IPS-11a (cell line): Measurements from ENCODE around the gene C22orf23.
"Not testable (repeated sequence)": the region's sequence is repeated elsewhere in the genome, so short reads cannot be mapped to it uniquely, and the experiment has no call there.

Experiments used
- H3K4me3 ChIP-seq: one replicate; pipeline ENCODE4 v1.5.1; 2013; ENCODE audit warnings: low read depth, low read length, control low read depth

C22orf23 gene

DNA sequence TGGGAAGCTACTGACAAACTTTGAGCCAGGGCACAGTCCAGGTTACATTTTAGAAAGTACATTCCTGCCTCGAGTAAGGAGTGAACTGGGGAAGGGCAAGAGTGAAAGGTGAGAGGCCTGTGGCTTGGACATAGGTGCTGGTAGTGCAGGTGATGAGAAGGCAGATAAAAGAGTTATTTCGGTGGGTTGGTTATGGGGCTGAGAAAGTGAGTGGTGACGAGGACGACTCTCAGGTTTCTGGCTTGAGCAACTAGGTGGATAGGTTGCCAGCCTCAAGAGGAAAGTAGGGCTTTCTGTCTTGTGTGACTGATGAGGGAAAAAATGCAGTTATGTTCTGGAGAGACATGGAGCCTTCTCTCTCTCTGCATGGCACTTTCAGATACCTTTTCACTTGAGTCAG is 3.8 kb upstream of the C22orf23 start:
- H3K4me3 ChIP-seq, result no peak overlapping the region

DNA sequence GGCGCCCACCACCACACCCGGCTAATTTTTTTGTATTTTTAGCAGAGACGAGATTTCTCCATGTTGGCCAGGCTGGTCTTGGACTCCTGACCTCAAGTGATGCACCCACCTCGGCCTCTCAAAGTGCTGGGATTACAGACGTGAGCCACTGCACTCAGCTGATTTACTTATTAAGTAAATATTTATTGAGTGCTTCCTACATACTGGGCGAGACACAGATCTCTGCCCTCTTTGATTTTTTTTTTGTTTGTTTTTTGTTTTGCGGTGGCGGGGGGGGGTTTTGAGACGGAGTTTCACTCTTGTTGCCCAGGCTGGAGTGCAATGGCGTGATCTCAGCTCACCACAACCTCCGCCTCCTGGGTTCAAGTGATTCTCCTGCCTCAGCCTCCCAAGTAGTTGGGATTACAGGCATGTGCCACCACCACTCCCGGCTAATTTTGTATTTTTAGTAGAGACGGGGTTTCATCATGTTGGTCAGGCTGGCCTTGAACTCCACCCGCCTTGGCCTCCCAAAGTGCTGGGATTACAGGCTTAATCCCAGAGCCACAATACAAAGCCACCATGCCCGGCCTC is 2.5 kb upstream of the C22orf23 start:
- H3K4me3 ChIP-seq, result not testable (repeated sequence)

GRCh38 chr22:37954686-37955085 is 1.3 kb upstream of the C22orf23 start:
- H3K4me3 ChIP-seq, result peak overlapping the region; percentile 8

DNA sequence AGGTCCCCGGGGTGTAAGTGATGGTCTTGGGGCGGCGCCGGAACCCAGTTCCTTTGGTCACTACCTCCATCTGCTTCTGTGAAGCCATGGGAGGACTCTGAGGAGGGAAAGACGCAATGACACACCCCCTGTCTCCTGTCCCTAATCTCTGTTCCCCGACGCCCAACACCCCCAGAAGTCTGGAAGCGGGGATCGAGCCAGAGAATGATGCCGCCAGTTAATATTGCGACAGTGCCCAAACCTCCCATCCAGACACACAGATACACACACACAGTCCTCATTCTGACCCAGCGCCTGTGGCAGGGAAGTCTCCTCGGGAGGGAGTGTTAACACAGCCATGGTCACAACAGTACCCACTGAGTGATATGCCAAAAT is 352 bp downstream of the C22orf23 start:
- H3K4me3 ChIP-seq, result peak overlapping the region; percentile 92

GRCh38 chr22:37952629-37953028 is 772 bp downstream of the C22orf23 start:
- peak overlapping the region; percentile 92 for H3K4me3 ChIP-seq

DNA sequence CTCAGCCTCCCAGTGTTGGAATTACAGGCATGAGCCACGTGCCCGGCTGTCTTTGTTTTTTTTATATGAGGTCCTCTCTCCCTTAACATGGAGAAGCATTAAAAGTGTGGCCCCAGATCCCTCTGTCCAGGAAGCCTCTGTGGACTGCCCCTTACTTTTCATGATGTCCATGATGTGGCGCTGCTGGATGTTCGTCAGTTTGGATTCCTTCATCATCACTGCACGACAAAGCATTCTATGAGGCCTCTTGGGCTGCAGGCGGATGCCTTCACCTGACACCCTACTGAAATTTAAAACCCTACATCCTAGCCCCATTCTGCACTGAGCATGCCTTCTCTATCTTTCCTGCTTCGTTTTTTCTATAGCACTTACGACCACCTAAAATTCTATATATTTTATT is 2.1 kb downstream of the C22orf23 start:
- no peak overlapping the region for H3K4me3 ChIP-seq

DNA sequence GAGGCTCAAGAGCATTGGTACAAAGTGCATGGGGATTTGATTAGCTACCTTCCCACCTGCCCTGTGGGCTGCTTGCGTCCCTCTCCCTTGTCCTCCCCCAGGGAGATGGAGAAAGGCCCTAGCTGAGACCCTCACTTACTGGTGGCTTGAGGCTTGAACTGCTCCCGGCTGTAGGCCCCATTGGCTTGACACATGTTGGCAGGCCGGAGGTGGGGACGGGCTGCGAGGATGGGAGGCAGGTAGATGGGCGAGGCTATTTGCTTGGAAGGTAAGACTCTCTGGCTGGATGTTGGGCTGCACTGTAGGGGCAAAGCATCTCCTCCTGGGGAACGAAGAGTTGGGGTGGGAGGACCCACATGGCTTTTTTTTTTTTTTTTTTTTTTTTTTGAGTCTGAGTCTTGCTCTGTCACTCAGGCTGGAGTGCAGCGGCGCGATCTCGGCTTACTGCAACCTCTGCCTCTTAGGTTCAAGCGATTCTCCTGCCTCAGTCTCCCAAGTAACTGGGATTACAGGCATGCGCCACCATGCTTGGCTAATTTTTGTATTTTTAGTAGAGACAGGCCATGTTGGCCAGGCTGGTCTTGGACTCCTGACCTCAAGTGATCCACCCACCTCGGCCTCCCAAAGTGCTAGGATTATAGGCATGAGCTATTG is 6.1 kb downstream of the C22orf23 start:
- H3K4me3 ChIP-seq, result not testable (repeated sequence)

DNA sequence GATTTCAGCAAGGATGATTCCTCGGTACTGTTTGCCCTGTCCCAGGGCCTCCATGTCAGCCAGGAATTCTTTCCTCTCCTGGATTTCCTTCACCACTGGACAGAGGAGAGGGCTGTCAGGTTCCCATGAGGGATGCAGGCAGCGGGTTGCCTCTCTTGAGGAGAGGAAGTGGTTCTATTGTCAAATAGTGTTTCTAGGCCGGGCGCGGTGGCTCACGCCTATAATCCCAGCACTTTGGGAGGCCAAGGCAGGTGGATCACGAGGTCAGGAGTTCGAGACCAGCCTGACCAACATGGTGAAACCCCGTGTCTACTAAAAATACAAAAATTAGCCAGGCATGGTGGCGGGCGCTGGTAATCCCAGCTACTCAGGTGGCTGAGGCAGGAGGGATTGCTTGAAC is 9.0 kb downstream of the C22orf23 start:
- not testable (repeated sequence) for H3K4me3 ChIP-seq

DNA sequence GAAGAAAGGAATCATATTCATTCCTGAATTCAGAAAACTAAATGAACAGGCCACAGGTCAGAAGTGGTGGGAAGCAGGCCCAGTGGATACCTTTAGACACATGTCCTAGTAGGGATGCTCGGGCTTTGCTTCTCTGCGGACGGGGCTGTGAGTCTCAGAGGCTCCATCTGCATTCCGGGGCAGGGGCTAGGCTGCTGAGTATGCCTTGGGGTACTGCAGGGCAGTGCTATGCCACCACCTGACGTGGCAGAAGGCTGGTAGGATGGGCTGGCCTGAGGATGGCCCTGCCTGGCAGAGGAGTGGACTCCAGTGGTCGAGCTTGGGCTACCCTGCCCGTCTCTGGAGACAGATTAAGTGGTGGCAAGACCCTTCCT is 9.6 kb downstream of the C22orf23 start:
- H3K4me3 ChIP-seq, result no peak overlapping the region

GRCh38 chr22:37943136-37943824 is 10.1 kb downstream of the C22orf23 start:
- H3K4me3 ChIP-seq, result no peak overlapping the region

GRCh38 chr22:37942133-37942532 is 11.3 kb downstream of the C22orf23 start:
- no peak overlapping the region for H3K4me3 ChIP-seq

- no peak overlapping the region for H3K4me3 ChIP-seq
Measured at GRCh38 chr22:37940698-37941376, 12.6 kb downstream of the C22orf23 start.

GRCh38 chr22:37933711-37934376 is 19.6 kb downstream of the C22orf23 start:
- no peak overlapping the region for H3K4me3 ChIP-seq

DNA sequence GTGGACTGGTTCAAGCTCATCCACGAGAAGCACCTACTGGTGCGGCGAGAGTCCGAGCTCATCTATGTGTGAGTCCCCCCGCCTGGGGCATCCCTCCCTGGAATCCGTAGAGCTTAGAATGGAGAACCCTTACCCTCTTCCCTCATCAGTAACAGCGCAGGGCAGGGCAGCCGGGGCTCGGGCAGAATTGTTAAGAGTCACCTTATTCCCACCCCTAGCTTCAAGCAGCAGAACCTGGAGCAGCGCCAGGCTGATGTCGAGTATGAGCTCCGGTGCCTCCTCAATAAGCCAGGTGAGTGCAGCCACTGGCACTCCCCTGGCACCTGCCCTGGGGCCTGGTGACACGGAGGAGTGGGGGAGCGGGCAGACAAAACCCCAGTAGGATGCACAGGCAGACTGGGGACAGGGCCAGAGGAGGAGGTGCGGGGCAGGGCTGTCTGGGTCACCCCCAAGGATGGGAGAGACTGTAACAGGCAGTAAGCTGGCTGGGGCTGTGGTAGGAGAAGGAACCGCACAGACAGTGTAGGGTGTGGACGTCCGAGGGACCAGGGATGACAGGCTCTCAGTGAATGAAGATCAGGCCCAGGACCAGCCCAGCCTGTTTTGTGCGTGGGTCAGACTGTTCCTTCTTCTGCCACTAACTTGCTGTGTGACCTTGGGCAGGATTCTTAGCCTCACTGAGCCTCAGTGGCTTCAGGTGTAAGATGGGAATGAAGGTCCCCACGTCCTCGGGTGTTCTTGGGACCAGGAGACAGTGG is 20.4 kb downstream of the C22orf23 start:
- H3K4me3 ChIP-seq, result no peak overlapping the region

GRCh38 chr22:37932401-37932800 is 21.0 kb downstream of the C22orf23 start:
- no peak overlapping the region for H3K4me3 ChIP-seq

DNA sequence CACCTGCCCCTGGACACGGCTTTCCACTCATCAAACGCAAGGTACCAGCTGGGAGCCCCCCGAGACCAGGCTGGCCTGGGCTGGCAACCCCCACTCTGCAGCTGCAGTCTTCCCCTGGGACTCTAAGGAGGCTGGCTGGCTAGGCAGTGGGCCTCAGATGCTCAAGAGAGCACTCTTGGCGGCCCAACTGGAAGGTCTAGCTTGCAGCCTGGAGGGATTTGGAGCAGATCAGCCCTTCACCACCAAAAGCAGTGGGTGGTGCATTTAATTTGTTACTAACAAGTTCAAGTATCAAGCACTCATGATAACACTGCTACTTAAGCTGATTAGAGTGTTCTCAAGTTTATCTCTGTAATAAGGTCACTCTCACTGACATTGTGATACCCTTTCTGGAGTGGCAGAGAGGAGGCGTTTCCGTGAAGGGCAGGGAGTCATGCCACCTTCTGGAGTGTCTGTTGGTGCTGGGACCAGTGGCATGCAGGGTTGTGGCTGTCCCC is 21.5 kb downstream of the C22orf23 start:
- H3K4me3 ChIP-seq, result no peak overlapping the region

- H3K4me3 ChIP-seq, result no peak overlapping the region
Measured at GRCh38 chr22:37930952-37931440, 22.4 kb downstream of the C22orf23 start.

GRCh38 chr22:37930270-37930951 is 23.0 kb downstream of the C22orf23 start:
- no peak overlapping the region for H3K4me3 ChIP-seq

- no peak overlapping the region for H3K4me3 ChIP-seq
Measured at GRCh38 chr22:37929390-37929789, 24.0 kb downstream of the C22orf23 start.

DNA sequence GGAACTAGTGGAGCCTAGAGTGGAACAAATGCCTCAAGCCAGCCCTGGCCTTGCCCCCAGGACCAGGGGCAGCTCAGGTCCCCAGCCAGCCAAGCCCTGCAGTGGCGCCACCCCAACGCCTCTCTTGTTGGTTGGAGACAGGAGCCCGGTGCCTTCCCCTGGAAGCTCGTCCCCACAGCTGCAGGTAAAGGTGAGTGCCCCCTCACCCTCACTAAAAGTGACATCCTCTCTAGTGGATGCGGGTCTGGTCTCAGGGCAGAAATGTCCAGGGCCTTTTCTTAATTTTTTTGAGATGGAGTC is 25.8 kb downstream of the C22orf23 start:
- H3K4me3 ChIP-seq, result no peak overlapping the region
